HG03097 (cell line): ENCODE data around the gene FIBP.

Experiments used
- ATAC-seq: cut with Tn5 transposase; IDR thresholded peaks from one replicate; pipeline ENCODE4 v1.9.1; 2021; ENCODE audit not compliant: unreplicated experiment, low FRiP score

Gene FIBP

GRCh38 chr11:65871811-65872548, 16.3 kb downstream of the FIBP start:
- no peak for ATAC-seq

DNA sequence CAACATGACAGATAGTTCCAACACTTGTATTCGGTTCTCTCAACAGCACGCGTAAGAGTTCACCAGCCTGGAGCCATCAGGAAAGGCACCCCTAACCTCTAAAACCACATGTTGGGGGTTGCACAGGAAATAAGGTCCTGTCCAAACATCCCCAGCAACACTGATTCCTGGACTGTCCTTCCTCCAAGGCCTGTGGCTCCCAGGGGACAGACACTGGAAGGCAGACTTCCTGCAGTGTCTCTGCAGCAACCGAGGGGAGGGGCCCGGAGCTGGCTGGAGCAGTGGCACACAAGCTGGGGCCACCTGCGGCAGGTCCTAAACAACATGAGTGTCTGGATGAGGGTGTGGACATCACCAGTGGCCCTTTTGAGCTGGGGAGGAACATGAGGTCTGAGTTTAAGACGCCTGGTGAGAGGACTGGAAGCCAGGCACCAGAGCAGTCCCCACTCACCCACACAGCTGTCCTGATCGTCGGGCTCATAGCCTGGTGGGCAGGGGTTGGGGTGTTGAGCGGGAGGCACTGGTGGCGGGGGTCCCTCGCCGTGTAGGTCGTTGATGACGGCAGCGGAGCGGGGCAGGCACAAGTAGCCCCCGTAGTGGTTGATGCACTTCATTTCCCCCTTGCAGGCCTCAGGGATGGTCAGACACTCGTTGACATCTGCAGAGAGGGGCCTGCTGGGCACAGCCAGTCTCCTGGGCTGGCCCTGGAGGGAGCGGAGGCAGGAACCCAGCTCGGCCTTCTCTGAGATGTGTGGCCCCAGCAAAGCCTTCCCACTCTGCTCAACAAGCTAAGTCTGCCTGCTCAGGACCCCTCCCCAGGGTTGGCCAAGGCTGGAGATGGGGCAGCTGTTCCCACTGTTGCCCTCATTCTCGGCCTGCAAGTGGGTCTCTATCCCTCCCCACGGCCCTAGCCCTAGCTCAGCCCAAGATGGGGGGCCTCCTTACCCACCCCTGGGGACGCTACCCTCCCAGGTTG, 17.3 kb downstream of the FIBP start:
- ATAC-seq: no peak

DNA sequence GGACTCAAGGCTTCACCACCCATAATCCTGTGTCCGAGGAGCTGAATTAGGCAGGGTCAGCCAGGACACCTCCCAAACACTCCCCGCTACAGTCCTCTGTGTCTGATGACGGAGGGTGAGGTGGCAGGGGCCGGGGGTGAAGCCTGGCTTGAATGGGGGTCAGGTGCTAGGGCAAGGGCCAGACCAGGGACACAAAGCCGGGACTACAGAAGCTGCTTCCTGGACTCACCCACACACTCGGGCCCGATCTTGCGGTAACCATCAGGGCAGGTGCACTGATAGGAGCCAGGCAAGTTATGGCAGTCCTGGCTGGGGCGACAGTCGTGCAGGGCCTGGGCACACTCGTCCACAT, 18.0 kb downstream of the FIBP start:
- no peak for ATAC-seq

DNA sequence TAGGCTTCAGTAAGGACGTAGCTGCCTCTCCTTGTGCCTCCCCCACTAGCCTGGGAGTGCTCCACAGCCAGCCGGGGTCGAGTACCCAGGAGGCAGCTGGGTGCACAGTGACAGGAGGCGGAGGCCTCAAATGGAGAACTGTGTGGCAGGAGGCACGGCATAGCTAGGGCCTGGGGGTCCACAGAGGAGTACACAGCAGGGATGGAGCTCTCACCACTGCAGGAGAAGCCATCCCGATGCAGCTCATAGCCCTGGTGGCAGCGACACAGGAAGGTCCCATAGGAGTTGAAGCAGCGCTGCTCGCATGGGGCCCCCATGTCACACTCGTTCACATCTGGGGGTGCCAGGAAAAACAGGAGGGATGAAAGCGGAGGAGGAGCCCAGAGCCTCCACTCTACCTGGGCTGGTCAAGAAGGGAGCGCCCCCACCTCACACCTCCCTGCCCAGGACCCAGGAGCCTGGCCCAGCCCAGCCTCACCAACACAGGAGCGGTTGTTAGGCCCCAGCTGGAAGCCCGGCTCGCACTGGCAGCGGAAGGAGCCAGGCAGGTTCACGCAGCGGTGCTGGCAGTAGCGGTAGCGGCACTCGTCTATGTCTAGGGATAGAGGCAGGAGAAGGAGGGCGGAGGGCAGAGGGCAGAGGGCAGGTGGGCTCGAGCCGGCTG, 18.5 kb downstream of the FIBP start:
- no peak for ATAC-seq

- ATAC-seq: no peak
Measured at GRCh38 chr11:65868907-65869306, 19.4 kb downstream of the FIBP start.

DNA sequence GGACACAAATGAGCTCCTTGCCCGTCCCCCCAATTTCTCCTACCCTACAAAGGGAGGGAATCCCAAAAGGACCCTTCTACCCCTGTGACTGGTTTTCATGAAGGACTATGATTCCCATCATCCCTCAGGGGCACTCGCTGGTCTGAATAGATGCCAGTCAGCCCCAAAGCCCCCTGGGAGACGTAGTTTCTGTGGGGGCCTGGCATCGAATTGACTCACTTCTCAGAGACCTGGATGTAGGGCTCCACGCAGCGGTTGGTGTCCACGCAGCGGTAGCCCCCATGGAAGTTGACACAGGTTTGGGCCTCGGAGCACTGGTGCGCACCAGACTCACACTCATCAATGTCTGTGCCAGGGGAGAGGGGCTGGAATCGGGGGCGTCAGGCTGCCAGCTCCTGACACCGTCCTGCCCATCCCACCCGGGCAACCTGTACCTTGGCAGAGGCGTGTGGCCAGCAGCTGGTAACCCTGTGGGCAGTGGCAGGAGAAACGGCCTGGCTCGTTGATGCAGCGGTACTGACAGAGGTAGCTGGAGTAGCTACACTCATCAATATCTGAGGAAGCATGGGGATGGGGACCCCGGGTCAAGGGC, 20.1 kb downstream of the FIBP start:
- ATAC-seq: no peak

DNA sequence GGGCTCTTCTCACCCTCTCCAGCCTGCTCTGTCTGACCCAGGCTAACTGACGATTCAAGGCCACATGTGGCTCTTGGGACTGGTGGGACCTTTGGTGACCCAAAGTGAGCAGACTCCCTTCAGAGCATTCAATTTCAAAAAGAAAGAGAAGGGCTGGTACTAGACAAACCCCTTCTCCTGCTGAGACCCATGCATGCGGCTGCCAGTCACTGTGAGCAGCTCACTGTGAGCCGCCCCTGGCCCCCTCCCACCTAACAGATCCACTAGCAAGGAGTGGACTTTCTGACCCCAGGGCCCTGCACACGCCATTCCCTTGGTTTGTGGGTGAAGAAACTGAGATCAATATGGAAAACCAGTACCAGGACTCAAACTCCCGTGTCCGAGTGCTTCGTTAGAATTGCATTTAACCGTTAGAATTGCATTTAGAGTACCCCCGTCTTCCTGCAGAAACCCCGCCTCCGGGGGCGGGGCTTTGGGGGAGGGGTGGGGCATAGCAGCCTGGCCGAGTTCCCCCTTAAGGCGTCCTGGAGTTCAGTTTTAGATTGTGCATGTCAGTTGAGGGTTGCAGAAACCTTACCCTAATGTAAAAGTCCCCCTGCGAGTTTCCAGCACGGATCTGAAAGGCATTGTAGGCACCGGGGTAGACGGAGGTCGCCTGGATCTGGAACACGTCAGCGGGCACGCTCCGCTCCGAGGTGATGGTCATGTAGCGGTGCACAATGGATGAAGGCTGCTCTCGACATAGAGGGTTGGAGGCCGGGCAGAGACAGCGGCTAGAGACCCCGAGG, 20.8 kb downstream of the FIBP start:
- ATAC-seq: no peak

DNA sequence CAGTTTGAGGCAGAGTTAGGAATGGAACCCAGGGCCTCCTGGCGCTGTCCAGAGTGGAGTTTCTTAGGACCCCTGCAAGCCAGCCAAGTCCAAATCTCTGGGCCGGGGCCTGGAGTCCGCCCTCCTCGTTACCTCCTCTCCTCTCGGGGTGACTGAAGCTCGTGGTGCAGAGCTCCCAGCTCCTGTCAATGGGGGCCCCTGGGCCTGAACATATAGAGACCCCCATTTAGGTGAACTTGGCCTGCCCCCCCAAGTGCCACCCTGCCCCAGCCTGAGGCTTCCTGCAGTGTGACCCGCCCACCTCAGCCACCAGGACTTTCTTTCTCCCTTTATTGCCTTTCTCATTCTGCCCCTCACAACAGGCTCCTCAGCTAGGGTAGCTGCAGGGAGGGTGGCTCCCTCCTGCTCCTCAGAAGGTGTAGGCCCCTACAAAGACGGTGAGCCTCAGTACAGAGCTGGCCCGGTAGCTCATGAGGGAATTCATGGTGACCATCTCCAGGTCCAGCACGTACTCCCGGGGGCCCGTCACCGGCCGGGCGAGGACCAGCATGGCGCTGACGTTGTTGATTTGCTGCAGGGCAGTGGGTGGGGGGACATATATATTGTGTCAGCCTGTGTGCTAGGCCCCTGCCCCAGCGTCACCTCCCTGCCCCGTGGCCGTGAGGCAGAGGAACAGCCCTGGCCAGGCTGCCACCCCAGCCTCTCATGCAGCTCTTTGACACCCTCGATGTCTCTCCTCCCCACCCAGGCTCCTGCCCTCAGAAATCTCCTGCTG, 21.6 kb downstream of the FIBP start:
- ATAC-seq: no peak

- no peak for ATAC-seq
Measured at GRCh38 chr11:65865550-65866172, 22.6 kb downstream of the FIBP start.

- ATAC-seq: no peak
Measured at GRCh38 chr11:65864706-65865471, 23.4 kb downstream of the FIBP start.

DNA sequence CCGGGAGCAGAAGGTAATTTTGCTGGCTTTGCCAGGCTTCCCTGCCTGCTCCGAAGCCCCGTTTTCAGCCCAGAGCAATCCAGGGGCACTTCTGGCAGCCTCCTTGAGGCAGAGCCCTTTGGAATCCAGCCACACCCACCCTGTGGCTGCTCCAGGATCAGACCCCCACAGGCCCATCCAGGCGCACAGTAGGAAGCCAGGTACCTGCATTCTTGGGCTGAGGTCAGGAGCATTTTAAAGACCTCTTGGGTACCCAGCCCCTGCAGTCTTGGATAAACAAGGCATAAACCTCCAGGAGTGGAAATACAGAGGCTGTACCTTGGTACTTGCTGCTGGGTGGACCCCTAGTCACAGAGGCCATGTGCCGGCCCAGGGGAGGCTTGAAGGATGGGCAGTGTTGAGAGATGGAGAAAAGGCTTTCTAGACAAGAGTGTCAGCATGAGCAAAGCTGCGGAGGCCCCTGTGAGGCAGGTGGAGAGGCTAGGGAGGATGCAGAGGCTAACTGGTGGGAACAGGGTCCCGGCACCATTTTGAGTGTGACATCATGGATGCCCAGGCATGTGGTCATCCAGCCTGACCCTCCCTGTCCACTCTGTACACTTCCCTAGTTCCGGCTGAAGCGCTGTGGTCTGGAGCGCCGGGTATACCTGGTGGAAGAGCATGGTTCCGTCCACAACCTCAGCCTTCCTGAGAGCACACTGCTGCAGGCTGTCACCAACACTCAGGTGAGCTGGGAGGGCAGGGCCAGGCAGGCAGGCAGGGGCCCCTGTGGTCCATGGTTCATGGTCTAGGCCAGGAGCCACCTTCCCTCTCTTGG, 24.2 kb downstream of the FIBP start:
- ATAC-seq: no peak

- no peak for ATAC-seq
Measured at GRCh38 chr11:65862941-65863888, 25.1 kb downstream of the FIBP start.

- ATAC-seq: no peak
Measured at GRCh38 chr11:65862191-65862735, 26.0 kb downstream of the FIBP start.

DNA sequence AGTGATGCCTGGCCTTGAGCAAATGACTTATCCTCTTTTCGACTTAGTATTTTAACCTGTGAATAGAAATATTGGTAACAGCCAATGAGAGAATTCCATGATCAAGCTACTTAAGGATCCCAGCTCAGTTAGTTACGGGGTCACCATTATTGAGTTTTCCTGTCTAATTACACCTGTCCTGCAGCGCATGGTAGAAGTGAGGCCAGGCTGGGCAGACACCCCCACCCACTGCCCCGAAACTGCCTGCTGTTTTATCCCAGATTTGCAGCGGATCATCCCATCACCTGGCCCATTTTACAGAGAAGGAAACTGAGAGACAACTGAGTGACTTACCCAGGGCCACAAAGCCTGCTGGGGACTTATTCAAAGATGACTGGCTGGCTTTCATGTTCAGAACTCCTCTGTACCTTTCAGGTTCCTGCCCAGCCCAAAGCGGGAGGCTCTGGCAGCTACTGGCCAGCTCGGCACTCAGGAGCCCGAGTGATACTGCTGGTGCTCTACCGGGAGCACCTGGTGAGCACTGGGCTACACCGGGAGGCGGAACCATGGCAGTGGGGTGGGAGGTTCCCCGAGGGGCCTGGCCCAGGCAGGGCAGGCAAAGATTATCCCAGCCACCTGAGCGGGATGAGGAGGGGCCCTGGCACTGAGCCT, 26.6 kb downstream of the FIBP start:
- ATAC-seq: no peak

DNA sequence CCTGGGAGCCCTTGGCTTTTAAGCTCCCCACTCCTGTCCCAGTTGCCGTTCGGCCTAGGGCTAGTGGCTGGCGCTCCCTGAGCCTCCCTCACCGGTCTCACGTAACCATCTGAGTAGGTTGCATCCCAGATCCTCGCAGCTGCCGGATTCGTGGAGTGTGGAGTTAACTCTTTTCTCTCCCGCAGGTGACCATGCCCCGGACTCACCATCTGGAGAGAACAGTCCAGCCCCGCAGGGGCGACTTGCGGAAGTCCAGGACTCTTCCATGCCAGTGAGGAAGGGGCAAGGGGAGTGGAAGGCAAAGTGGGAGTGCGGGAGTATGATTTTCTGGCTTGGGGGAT, 27.1 kb downstream of the FIBP start:
- ATAC-seq: no peak
